ENCODE results near the gene SNHG17. TPM values are rescaled to one million over a fixed set of nuclear protein-coding genes. Genes with fewer than 3 reads are reported as not detected.
"Not testable (repeated sequence)": the region's sequence is repeated elsewhere in the genome, so short reads cannot be mapped to it uniquely, and the experiment has no call there.

SNHG17 gene
- total RNA-seq, 2 donors from 2014 or later: 36.7 to 45.9 TPM

GRCh38 chr20:38460631-38461030 lies 25.5 kb upstream of the SNHG17 start:
- H3K36me3 Mint-ChIP-seq (ENCODE audit: low read depth); H3K36me3 ChIP-seq (ENCODE audit: control insufficient read depth, insufficient read depth, low read length); H3K27me3 ChIP-seq (ENCODE audit: control insufficient read depth, insufficient read depth, low read length, poor library complexity, severe bottlenecking); H3K9ac ChIP-seq (ENCODE audit: extremely low read depth, low read length, poor library complexity, severe bottlenecking); DNase-seq; H3K27ac ChIP-seq (ENCODE audit: low read depth, low read length); H3K27me3 Mint-ChIP-seq (ENCODE audit: insufficient read depth); H3K9me3 Mint-ChIP-seq; H3K4me1 Mint-ChIP-seq; H3K4me1 ChIP-seq (ENCODE audit: control insufficient read depth, insufficient read depth, low read length); H3K9me3 ChIP-seq (ENCODE audit: control insufficient read depth, low read length): not testable (repeated sequence)
- no CpG with 5 or more reads among the region's 2 CpGs for WGBS, 2 experiments (ENCODE audit: insufficient coverage in 1 of 2, insufficient read length in 1 of 2)
- peak overlapping the region; percentile 34 for H3K4me3 ChIP-seq (ENCODE audit: low read length)
- H3K27ac Mint-ChIP-seq: peak overlapping the region; percentile 92
- peak overlapping the region; percentile 17 for H3K4me3 Mint-ChIP-seq

GRCh38 chr20:38460040-38460623 lies 25.0 kb upstream of the SNHG17 start:
- H3K27me3 ChIP-seq (ENCODE audit: control insufficient read depth, insufficient read depth, low read length, poor library complexity, severe bottlenecking): no peaks in the 10 kb centered on the region
- peaks cover 8% of the 10 kb centered on the region for H3K9me3 Mint-ChIP-seq
- peaks cover 10% of the 10 kb centered on the region for H3K4me1 Mint-ChIP-seq
- H3K4me3 ChIP-seq (ENCODE audit: low read length): peak overlapping the region; percentile 34
- H3K27ac ChIP-seq (ENCODE audit: low read depth, low read length): no peak overlapping the region
- no peaks in the 10 kb centered on the region for H3K36me3 ChIP-seq (ENCODE audit: control insufficient read depth, insufficient read depth, low read length)
- no peaks in the 10 kb centered on the region for H3K36me3 Mint-ChIP-seq (ENCODE audit: low read depth)
- peaks cover 4% of the 10 kb centered on the region for H3K4me1 ChIP-seq (ENCODE audit: control insufficient read depth, insufficient read depth, low read length)
- H3K9ac ChIP-seq (ENCODE audit: extremely low read depth, low read length, poor library complexity, severe bottlenecking): no peak overlapping the region
- no peak for DNase-seq
- H3K9me3 ChIP-seq (ENCODE audit: control insufficient read depth, low read length): no peaks in the 10 kb centered on the region
- TF ChIP-seq CTCF (conservative IDR thresholded peaks at IDR 0.05): no peak
- H3K27me3 Mint-ChIP-seq (ENCODE audit: insufficient read depth): peaks cover 4% of the 10 kb centered on the region
- 85 to 89% methylated on average over 3 to 4 of the region's 5 CpGs for WGBS, 2 experiments (ENCODE audit: insufficient coverage in 1 of 2, insufficient read length in 1 of 2)
- peak overlapping the region; percentile 92 for H3K27ac Mint-ChIP-seq
- H3K4me3 Mint-ChIP-seq: peak overlapping the region; percentile 17

- Histone ChIP-seq H3K4me3 (ENCODE audit: low read length) (no peak overlapping the region), H3K36me3 (ENCODE audit: control insufficient read depth, insufficient read depth, low read length) (no peaks in the 10 kb centered on the region), H3K9me3 (ENCODE audit: control insufficient read depth, low read length) (no peaks in the 10 kb centered on the region), H3K4me1 (ENCODE audit: control insufficient read depth, insufficient read depth, low read length) (peaks cover 4% of the 10 kb centered on the region), H3K9ac (ENCODE audit: extremely low read depth, low read length, poor library complexity, severe bottlenecking) (no peak overlapping the region), H3K27ac (ENCODE audit: low read depth, low read length) (no peak overlapping the region), H3K27me3 (ENCODE audit: control insufficient read depth, insufficient read depth, low read length, poor library complexity, severe bottlenecking) (no peaks in the 10 kb centered on the region)
- Mint-ChIP-seq H3K27me3 (ENCODE audit: insufficient read depth) (peaks cover 4% of the 10 kb centered on the region), H3K4me1 (peaks cover 10% of the 10 kb centered on the region), H3K9me3 (peaks cover 8% of the 10 kb centered on the region), H3K36me3 (ENCODE audit: low read depth) (no peaks in the 10 kb centered on the region), H3K27ac (no peak overlapping the region), H3K4me3 (no peak overlapping the region)
- WGBS, 2 experiments (ENCODE audit: insufficient coverage in 1 of 2, insufficient read length in 1 of 2): 89 to 96% methylated on average over 5 of the region's 5 CpGs
- no peak for TF ChIP-seq CTCF (conservative IDR thresholded peaks at IDR 0.05)
- no peak for DNase-seq
Measured at GRCh38 chr20:38458314-38458713, 23.2 kb upstream of the SNHG17 start.

Data from endodermal cell (in vitro differentiated cells).